Brain microvascular endothelial cell (primary cell): ENCODE results near the gene PARVG.

Source experiments
- DNase-seq: peaks from one replicate; pipeline ENCODE4 v3.0.0-alpha.2; 2020
- H3K27ac ChIP-seq: fragments of 250-450 bp; sonication (Bioruptor Pico); 2 replicates; pipeline ENCODE4 v1.5.1; 2020; ENCODE audit warnings: mild to moderate bottlenecking, moderate library complexity
- H3K27me3 ChIP-seq: fragments of 250-450 bp; sonication (Bioruptor Pico); replicated peaks from 2 replicates; pipeline ENCODE4 v1.5.1; 2020; ENCODE audit warnings: mild to moderate bottlenecking
- H3K36me3 ChIP-seq: fragments of 250-450 bp; sonication (Bioruptor Pico); replicated peaks from 2 replicates; pipeline ENCODE4 v1.5.1; 2020; ENCODE audit warnings: mild to moderate bottlenecking
- H3K4me3 ChIP-seq: 2 replicates; pipeline ENCODE4 v1.5.1; 2011; ENCODE audit warnings: low read depth, mild to moderate bottlenecking, control low read depth, low read length, moderate library complexity
- CTCF ChIP-seq: IDR thresholded peaks from 2 replicates; pipeline ENCODE4 v1.5.1; 2011; ENCODE audit warnings: low read depth, mild to moderate bottlenecking, moderate library complexity, low read length, control low read depth, inconsistent platforms; ENCODE audit errors: missing control alignments
- in situ Hi-C: cut with HindIII; loops from 2 replicates; pipeline ENCODE4 v1.10.0; 2017; ENCODE audit warnings: low sequenced_read_pairs, low pct_ligation_motif_present

The PARVG gene

DNA sequence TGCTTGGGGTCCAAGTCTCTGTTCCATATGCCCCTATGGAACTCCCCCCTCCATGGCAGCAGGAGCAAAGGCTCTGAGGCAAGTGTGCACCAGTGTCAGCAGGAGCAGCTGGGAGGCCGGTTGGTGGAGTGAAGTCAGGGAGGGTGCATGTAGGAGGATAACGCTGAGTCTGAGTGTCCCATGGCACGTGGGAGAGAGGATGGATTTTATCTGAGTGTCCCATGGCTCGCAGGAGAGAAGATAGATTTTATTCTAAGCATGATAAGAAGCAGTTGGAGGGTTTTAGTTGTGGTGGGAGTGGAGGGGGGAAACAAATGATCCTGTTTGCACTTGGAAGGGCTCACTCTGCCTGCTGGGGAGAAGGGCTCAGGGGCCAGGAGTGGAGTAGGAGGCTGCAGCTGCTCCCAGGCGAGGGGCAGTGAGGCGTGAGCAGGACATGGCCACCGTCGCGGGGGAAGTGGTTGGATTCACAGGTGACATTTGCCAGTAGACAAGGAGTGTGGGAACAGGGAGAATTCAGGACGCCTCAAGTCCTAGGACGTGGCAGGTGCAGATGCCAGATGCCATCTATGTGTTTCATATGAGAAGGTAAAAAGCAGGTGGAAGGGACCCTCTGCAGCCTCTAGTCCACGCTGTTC, 33.6 kb upstream of the PARVG start:
- no peaks in the 10 kb centered on the region for H3K36me3 ChIP-seq
- DNase-seq: no peak
- no peak overlapping the region for H3K27ac ChIP-seq
- H3K27me3 ChIP-seq: no peaks in the 10 kb centered on the region
- H3K4me3 ChIP-seq: no peak overlapping the region
- TF ChIP-seq CTCF: no peak
- in situ Hi-C loops: no loop called here

DNA sequence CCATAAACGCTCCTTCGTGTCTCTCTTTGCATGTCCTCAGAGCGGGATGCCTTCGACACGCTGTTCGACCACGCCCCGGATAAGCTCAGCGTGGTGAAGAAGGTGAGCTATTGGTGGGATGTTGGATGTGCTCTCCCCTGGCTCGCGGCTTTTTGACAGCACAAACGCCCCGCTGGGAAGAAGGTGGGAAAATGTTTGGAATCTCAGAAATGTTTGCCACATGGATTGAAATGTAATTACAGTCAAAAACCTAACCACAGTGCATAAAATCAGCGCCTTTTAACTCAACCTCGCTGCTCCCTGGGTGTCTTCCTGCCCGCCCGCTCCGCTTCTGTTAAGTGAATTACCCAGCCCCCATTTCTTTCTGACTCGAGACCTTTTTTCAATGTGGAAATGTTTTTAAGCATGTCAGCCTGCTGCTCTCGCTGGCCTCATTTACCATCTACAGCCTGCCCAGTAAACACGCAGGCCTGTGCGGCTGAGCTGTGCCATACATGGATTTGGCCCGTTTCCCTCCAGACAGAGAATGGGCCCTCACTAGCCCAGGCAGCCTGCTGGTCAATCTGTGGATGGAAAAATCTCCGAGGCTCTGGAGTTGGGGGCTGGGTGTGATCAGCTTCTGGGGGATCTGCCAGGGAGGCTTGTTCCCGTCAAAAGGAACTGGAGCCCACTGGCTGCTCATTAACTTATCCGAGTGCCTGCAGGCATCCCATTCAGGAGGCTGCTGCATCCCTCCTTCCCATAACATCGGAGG, 32.7 kb upstream of the PARVG start:
- Histone ChIP-seq H3K27ac (no peak overlapping the region), H3K4me3 (no peak overlapping the region), H3K36me3 (no peaks in the 10 kb centered on the region), H3K27me3 (no peaks in the 10 kb centered on the region)
- TF ChIP-seq CTCF: no peak
- DNase-seq: peak; percentile 18
- in situ Hi-C loops: no loop called here

- Histone ChIP-seq H3K36me3 (no peaks in the 10 kb centered on the region), H3K4me3 (no peak overlapping the region), H3K27ac (no peak overlapping the region), H3K27me3 (no peaks in the 10 kb centered on the region)
- peak; percentile 53 for DNase-seq
- no peak for TF ChIP-seq CTCF
- in situ Hi-C loops: no loop called here
Measured at GRCh38 chr22:44151676-44152075, 29.0 kb upstream of the PARVG start.

DNA sequence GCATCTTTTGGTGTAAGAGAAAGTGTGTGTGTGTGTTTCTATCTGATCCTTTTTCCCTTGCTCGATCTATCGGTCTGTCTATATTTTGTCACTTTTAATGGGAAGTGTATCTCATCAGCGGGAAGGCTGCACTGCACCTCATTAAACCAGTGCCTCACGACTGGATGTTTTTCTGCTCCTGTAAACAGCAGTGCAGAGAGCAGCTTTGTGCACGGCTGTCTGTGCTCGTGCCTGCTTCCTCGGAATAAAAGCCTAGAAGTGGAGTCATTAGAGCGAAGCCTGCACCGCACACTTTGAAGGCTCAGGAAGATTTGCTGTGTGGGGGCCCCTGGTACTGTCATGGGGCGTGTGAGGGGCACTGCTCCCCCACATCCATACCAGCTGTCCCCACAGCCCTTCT, 27.0 kb upstream of the PARVG start:
- H3K27me3 ChIP-seq: no peaks in the 10 kb centered on the region
- in situ Hi-C loops: no loop called here
- H3K36me3 ChIP-seq: no peaks in the 10 kb centered on the region
- DNase-seq: no peak
- TF ChIP-seq CTCF: no peak
- no peak overlapping the region for H3K27ac ChIP-seq
- no peak overlapping the region for H3K4me3 ChIP-seq

DNA sequence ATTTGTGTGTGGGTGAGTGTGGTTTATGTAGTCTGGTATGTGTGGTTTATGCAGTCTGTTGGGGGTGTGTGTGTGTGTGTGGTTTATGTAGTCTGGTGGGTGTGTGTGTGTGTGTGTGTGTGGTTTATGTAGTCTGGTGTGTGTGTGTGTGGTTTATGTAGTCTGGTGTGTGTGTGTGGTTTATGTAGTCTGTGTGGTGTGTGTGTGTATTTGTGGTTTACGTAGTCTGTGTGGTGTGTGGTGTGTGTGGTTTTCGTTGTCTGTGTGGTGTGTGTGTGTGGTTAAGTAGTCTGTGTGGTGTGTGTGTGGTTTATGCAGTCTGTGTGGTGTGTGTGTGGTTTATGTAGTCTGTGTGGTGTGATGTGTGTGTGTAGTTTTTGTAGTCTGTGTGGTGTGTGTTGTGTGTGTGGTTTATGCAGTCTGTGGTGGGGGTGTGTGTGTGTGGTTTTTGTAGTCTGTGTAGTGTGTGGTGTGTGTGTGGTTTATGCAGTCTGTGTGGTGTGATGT, 26.2 kb upstream of the PARVG start:
- no peak overlapping the region for H3K27ac ChIP-seq
- H3K4me3 ChIP-seq: no peak overlapping the region
- no peaks in the 10 kb centered on the region for H3K36me3 ChIP-seq
- TF ChIP-seq CTCF: no peak
- in situ Hi-C loops: no loop called here
- no peaks in the 10 kb centered on the region for H3K27me3 ChIP-seq
- no peak for DNase-seq
